Esophagus squamous epithelium (tissue), 5 donors: Measurements from ENCODE around the gene HPN. TPM values are rescaled to one million over a fixed set of nuclear protein-coding genes. Genes with fewer than 3 reads are reported as not detected.
A peak's percentile ranks its signal among the peaks of the same experiment; 100 is the strongest.

Experiments
- DNase-seq: peaks from one replicate; lab custom pipeline; 2025; lab: John Stamatoyannopoulos, UW
- H3K27ac ChIP-seq, 4 donors: fragments of 200-600 bp; sonication (generic); one replicate each; pipeline ENCODE4 v1.5.1; 2016 to 2019; ENCODE audit warnings: mild to moderate bottlenecking in 1 of 4
- H3K27me3 ChIP-seq, 4 donors: fragments of 200-600 bp; sonication (generic); 1 replicate in 3 of 4; 2 replicates in 1 of 4; pipeline versions ENCODE4 v1.5.1 to v1.6.0; 2017 to 2021; ENCODE audit warnings: antibody characterized with exemption in 1 of 4
- H3K36me3 ChIP-seq, 3 donors: fragments of 200-600 bp; sonication (generic); one replicate each; pipeline ENCODE4 v1.5.1; 2016 to 2019
- H3K4me1 ChIP-seq, 3 donors: fragments of 200-600 bp; sonication (generic); one replicate each; pipeline ENCODE4 v1.5.1; 2017 to 2019
- H3K4me3 ChIP-seq, 4 donors: fragments of 200-600 bp; sonication (generic); 1 replicate in 3 of 4; 2 replicates in 1 of 4; pipeline ENCODE4 v1.5.1; 2016 to 2019; ENCODE audit warnings: mild to moderate bottlenecking in 2 of 4, moderate library complexity in 1 of 4
- H3K9me3 ChIP-seq, 3 donors: fragments of 200-600 bp; sonication (generic); one replicate each; pipeline ENCODE4 v1.5.1; 2016 to 2019
- CTCF ChIP-seq, 6 experiments: fragments of 450-650 bp in 4 of 6; fragments of 200-600 bp in 2 of 6; sonication (generic) in 2 of 6; IDR thresholded peaks; one replicate each; pipeline ENCODE4 v1.5.1; 2016 to 2019; ENCODE audit warnings: antibody characterized with exemption in 6 of 6, mild to moderate bottlenecking in 4 of 6, moderate library complexity in 4 of 6
- POLR2A ChIP-seq, 4 donors: fragments of 450-650 bp; IDR thresholded peaks; one replicate each; pipeline ENCODE4 v1.6.1; 2017; ENCODE audit warnings: antibody characterized with exemption in 4 of 4, mild to moderate bottlenecking in 4 of 4, moderate library complexity in 3 of 4
- WGBS, 2 donors: methylation state at CpG; one replicate each; pipeline ENCODE4 v1.1.5; 2018; 5-methylcytosine and 5-hydroxymethylcytosine counted together
- intact Hi-C: fragments of 100-400 bp; cut with DNase I; formaldehyde crosslinking; loops from one replicate; pipeline ENCODE4 v1.15.0; 2022
- total RNA-seq, 4 donors: library from RNA; depleted of rRNA; stranded (reverse); fragments of >200 nt; gene quantifications; one replicate each; pipeline ENCODE4 v1.1.0, GENCODE V29; 2016
- donor health status: DM: yes; HTN: yes; CAD: no.

Gene HPN
- total RNA-seq, 4 donors from 2014 or later = 0.19 to 0.47 TPM; not detected in 2

GRCh38 chr19:35088131-35088913 is 46.8 kb downstream of the HPN start:
- no peak overlapping the region for H3K27ac ChIP-seq
- no peak for DNase-seq
- H3K27me3 ChIP-seq = peaks cover 0 to 33% (median 0%) of the 10 kb centered on the region in 4 donors
- H3K4me1 ChIP-seq = peaks cover 9 to 34% (median 20%) of the 10 kb centered on the region in 3 donors
- TF ChIP-seq CTCF (IDR thresholded peaks at IDR 0.05) (no peak), POLR2A (IDR thresholded peaks at IDR 0.05) (no peak)
- no peaks in the 10 kb centered on the region for H3K36me3 ChIP-seq
- WGBS, 2 donors = 56 to 59% methylated on average over 3 to 5 of the region's 8 CpGs
- H3K9me3 ChIP-seq = no peaks in the 10 kb centered on the region
- intact Hi-C loops = no loop called here
- no peak overlapping the region for H3K4me3 ChIP-seq

GRCh38 chr19:35089554-35089953 is 48.0 kb downstream of the HPN start:
- intact Hi-C loops = no loop called here
- TF ChIP-seq POLR2A (IDR thresholded peaks at IDR 0.05) = no peak
- no peak for TF ChIP-seq CTCF (IDR thresholded peaks at IDR 0.05)
- WGBS, 2 donors = 86 to 89% methylated on average over 8 of the region's 8 CpGs
- no peak for DNase-seq
- no peaks in the 10 kb centered on the region for H3K36me3 ChIP-seq
- peaks cover 9 to 43% (median 20%) of the 10 kb centered on the region in 3 donors for H3K4me1 ChIP-seq
- H3K4me3 ChIP-seq = no peak overlapping the region
- H3K9me3 ChIP-seq = no peaks in the 10 kb centered on the region
- H3K27ac ChIP-seq = no peak overlapping the region
- H3K27me3 ChIP-seq = peaks cover 0 to 33% (median 0%) of the 10 kb centered on the region in 4 donors

GRCh38 chr19:35090160-35090505 is 48.6 kb downstream of the HPN start:
- H3K9me3 ChIP-seq = no peaks in the 10 kb centered on the region
- H3K27me3 ChIP-seq = peaks cover 0 to 33% (median 0%) of the 10 kb centered on the region in 4 donors
- DNase-seq = no peak
- H3K27ac ChIP-seq = no peak overlapping the region
- TF ChIP-seq POLR2A (IDR thresholded peaks at IDR 0.05) (no peak), CTCF (IDR thresholded peaks at IDR 0.05) (no peak)
- no peak overlapping the region for H3K4me3 ChIP-seq
- WGBS, 2 donors = 25 to 36% methylated on average over 4 to 9 of the region's 9 CpGs
- peaks cover 9 to 49% (median 20%) of the 10 kb centered on the region in 3 donors for H3K4me1 ChIP-seq
- intact Hi-C loops = no loop called here
- H3K36me3 ChIP-seq = no peaks in the 10 kb centered on the region

- peaks cover 0 to 33% (median 0%) of the 10 kb centered on the region in 4 donors for H3K27me3 ChIP-seq
- no peaks in the 10 kb centered on the region for H3K36me3 ChIP-seq
- no peak for DNase-seq
- WGBS, 2 donors = 8 to 33% methylated on average over 10 to 27 of the region's 36 CpGs
- intact Hi-C loops = no loop called here
- peak overlapping the region in 1 of 4 donors; percentile 42 for H3K4me3 ChIP-seq
- no peaks in the 10 kb centered on the region for H3K9me3 ChIP-seq
- peak; percentile 41 to 63 (median 58) for TF ChIP-seq CTCF (IDR thresholded peaks at IDR 0.05)
- no peak for TF ChIP-seq POLR2A (IDR thresholded peaks at IDR 0.05)
- H3K27ac ChIP-seq = no peak overlapping the region
- peaks cover 10 to 54% (median 20%) of the 10 kb centered on the region in 3 donors for H3K4me1 ChIP-seq
Measured at GRCh38 chr19:35090506-35091214, 49.1 kb downstream of the HPN start.

GRCh38 chr19:35093430-35093829 is 51.9 kb downstream of the HPN start:
- peaks cover 0 to 28% (median 0%) of the 10 kb centered on the region in 4 donors for H3K27me3 ChIP-seq
- 84 to 87% methylated on average over 5 of the region's 5 CpGs for WGBS, 2 donors
- H3K27ac ChIP-seq = peak overlapping the region in 1 of 4 donors; percentile 83
- TF ChIP-seq CTCF (IDR thresholded peaks at IDR 0.05) (no peak), POLR2A (IDR thresholded peaks at IDR 0.05) (no peak)
- no peaks in the 10 kb centered on the region for H3K36me3 ChIP-seq
- H3K4me3 ChIP-seq = no peak overlapping the region
- H3K4me1 ChIP-seq = peaks cover 17 to 77% (median 25%) of the 10 kb centered on the region in 3 donors
- no peak for DNase-seq
- intact Hi-C loops = no loop called here
- no peaks in the 10 kb centered on the region for H3K9me3 ChIP-seq
